GM12872 (cell line): Measurements from ENCODE around the gene LDLRAD3.
A peak's percentile ranks its signal among the peaks of the same experiment; 100 is the strongest.

ENCODE experiments used
- CTCF ChIP-seq: IDR thresholded peaks from 3 replicates; pipeline ENCODE4 v1.5.1; 2011; ENCODE audit warnings: low read depth, mild to moderate bottlenecking, low read length, moderate library complexity; ENCODE audit not compliant: insufficient read depth

LDLRAD3 gene

GRCh38 chr11:36131721-36132397, 188.0 kb downstream of the LDLRAD3 start:
- TF ChIP-seq CTCF: peak; percentile 69

- TF ChIP-seq CTCF: no peak
Measured at GRCh38 chr11:36132940-36133339, 189.1 kb downstream of the LDLRAD3 start.

- no peak for TF ChIP-seq CTCF
Measured at GRCh38 chr11:36135076-36135475, 191.2 kb downstream of the LDLRAD3 start.

- TF ChIP-seq CTCF: no peak
Measured at GRCh38 chr11:36139767-36140166, 195.9 kb downstream of the LDLRAD3 start.

- no peak for TF ChIP-seq CTCF
Measured at GRCh38 chr11:36141196-36141953, 197.5 kb downstream of the LDLRAD3 start.

- TF ChIP-seq CTCF: no peak
Measured at GRCh38 chr11:36141956-36142355, 198.1 kb downstream of the LDLRAD3 start.

GRCh38 chr11:36142439-36142838, 198.6 kb downstream of the LDLRAD3 start:
- TF ChIP-seq CTCF: no peak
